Retinal pigment epithelial cell (primary cell): ENCODE measurements around the gene ANTKMT.
A peak's percentile ranks its signal among the peaks of the same experiment; 100 is the strongest.

Source experiments
- DNase-seq: peaks from one replicate; pipeline ENCODE4 v3.0.0-alpha.2; 2010; ENCODE audit warnings: low read depth
- H3K4me3 ChIP-seq: 2 replicates; pipeline ENCODE4 v1.5.1; 2011; ENCODE audit warnings: mild to moderate bottlenecking, low read length, control low read depth, moderate library complexity
- TF ChIP-seq, protein P1 (sequence below): conservative IDR thresholded peaks from 2 replicates; pipeline ENCODE4 v1.5.1; 2011; ENCODE audit warnings: low read depth, low read length, control low read depth, inconsistent platforms

ANTKMT gene

DNA sequence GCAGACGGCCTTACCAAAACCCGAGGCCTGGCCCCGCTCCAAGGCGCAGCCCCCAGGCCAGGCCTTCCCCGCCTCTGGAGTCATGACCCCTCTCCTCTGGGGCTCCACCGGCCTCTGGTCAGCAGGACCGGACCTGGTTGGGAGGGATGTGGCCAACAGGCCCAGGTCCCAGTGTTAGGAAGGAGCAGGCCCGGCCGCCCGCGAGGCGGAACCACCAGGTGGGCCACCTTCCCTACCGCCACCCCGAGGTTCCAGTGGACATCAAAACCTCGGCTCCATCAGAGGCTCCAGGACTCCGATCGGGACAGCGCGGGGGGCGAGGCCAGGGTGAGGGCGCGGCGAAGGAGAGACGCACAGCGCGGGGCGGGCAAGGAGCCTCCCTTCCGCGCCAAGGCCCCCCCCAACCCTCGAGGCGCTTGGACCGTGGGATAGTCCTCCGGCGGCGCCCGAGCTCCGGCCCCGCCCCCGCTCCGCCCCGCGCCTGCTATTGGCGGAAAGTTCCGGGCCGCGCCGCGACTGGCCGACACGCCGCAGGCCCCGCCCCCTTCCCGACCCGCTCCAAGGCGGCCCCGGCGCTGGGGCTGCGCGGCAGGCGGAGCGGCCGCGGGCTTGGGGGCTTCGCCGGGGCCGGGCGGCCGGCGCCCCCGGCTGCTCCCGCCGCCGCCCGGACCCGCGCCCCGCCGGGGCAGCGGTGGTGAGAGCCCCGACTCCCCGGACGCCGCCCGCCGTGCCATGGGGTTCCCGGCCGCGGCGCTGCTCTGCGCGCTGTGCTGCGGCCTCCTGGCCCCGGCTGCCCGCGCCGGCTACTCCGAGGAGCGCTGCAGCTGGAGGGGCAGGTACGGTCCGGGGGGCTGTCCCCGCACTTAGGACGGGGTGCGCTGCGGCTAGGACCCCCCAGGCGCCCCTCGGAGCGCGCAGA, 6.1 kb upstream of the ANTKMT start, which contains the start of gene METRN:
METRN (plus strand) TSS at position 561 of the 919 bp plus-strand sequence; CDS start at position 733, 172 bp downstream.
- TF ChIP-seq, protein P1, sequence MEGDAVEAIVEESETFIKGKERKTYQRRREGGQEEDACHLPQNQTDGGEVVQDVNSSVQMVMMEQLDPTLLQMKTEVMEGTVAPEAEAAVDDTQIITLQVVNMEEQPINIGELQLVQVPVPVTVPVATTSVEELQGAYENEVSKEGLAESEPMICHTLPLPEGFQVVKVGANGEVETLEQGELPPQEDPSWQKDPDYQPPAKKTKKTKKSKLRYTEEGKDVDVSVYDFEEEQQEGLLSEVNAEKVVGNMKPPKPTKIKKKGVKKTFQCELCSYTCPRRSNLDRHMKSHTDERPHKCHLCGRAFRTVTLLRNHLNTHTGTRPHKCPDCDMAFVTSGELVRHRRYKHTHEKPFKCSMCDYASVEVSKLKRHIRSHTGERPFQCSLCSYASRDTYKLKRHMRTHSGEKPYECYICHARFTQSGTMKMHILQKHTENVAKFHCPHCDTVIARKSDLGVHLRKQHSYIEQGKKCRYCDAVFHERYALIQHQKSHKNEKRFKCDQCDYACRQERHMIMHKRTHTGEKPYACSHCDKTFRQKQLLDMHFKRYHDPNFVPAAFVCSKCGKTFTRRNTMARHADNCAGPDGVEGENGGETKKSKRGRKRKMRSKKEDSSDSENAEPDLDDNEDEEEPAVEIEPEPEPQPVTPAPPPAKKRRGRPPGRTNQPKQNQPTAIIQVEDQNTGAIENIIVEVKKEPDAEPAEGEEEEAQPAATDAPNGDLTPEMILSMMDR: no peak
- no peak for DNase-seq
- peak within 1 kb of the TSS; percentile 57 for H3K4me3 ChIP-seq

DNA sequence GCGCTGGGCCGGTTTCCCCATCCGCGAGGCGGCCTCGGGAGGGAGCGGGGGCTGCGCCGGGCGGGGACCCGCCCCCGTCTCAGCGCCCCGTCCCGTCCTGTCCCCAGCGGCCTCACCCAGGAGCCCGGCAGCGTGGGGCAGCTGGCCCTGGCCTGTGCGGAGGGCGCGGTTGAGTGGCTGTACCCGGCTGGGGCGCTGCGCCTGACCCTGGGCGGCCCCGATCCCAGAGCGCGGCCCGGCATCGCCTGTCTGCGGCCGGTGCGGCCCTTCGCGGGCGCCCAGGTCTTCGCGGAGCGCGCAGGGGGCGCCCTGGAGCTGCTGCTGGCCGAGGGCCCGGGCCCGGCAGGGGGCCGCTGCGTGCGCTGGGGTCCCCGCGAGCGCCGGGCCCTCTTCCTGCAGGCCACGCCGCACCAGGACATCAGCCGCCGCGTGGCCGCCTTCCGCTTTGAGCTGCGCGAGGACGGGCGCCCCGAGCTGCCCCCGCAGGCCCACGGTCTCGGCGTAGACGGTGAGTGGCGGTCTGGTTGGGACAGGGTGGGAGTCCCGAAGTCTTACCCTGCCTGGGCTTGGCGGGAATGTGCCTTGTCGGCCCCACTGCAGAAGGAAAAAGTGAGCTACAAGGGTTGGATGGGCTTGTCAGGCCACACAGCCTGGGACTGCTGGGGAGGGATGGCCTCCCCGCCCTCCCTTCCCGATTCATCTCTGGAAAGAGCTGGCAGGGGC, 5.3 kb upstream of the ANTKMT start:
- DNase-seq: no peak
- H3K4me3 ChIP-seq: peak overlapping the region; percentile 57
- TF ChIP-seq, protein P1: no peak

DNA sequence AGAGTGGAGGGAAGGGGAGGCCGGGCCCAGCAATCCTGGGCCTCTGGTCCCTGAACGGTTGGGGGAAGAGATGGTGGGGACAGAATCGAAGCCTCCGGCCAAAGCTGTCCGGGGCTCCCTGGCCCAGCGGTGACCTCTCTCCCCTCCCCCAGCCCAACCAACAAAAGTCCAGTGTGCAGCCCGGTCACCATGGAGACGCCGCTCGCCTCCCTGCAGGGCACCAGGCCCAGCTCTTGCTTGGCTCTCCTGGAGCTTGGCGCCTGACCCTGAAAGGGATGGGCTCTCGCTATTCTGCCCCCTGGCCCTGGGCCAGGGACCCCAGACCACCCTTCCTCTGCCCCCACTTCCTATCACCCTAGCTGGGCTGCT, 4.8 kb upstream of the ANTKMT start:
- TF ChIP-seq, protein P1: peak; percentile 1
- peak overlapping the region; percentile 57 for H3K4me3 ChIP-seq
- DNase-seq: no peak

DNA sequence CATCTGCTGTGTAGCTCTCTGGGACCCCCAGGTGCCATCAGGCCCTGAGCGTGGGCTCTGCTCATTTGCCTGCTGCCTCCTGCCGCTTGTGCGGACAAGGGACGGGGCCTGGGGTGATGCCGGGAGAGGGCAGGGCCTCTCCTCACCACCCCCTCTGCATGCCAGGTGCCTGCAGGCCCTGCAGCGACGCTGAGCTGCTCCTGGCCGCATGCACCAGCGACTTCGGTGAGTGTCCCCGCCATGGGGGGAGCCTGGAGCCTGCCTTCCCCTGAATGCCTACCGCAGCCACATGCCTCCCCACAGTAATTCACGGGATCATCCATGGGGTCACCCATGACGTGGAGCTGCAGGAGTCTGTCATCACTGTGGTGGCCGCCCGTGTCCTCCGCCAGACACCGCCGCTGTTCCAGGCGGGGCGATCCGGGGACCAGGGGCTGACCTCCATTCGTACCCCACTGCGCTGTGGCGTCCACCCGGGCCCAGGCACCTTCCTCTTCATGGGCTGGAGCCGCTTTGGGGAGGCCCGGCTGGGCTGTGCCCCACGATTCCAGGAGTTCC, 4.1 kb upstream of the ANTKMT start:
- no peak for DNase-seq
- TF ChIP-seq, protein P1: no peak
- peak overlapping the region; percentile 57 for H3K4me3 ChIP-seq

DNA sequence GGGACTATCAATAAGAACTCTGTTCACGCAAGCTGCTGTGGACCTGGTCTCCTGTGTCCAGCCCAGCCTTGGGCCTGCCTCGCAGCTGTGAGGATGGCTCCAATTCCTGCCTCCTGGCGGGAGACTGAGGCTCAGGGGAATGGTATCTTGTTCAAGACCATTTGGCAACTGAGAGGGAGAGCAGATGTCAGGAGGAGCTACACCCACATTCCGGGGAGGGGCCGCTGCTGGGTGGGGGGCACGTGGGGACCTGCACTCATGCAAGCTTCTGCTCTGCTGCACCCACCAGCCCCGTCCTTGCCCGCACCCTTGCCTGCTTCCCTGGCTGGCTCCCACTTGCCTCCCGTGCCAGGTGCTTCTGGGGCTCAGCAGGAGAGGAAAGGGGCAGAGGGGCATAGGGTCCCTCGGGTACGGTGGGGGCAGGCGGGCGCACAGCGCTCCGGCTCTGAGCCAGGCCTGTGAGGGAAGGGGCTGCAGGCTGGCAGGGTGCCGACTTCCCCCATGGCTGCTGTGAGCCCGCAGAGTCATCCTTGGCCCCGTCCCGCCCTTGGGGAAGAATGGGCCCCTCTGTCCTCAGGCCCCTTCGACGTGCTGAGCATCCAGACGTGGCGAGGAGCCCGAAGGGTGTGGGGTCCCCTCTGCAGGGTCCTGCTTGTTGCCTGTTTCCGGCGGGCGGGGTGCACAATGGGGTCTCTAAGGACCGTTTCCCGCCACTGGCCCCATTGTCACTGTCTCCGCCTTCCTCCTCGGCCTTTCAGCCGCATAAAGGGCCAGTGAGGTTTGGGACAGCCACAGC, 3.3 kb upstream of the ANTKMT start:
- TF ChIP-seq, protein P1: no peak
- DNase-seq: no peak
- no peak overlapping the region for H3K4me3 ChIP-seq

DNA sequence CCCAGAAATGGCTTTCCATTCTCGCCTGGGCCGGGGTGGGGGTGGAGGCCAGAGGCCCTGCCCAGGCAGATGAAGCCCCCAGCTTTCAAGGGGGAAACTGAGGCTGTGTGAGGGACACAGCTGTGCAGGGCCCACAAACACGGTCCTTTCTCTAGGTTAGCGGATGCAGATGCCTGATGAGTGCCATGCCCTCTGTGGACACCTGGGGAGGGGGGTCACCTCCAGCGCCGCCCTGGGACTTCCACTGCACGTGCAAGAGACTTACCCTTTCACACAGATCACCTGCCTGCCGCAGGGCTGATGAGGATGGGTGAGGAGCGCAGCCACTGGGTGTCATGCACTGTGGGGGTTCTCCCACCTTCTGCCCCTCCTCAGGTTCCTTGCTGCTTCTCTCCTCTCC, 2.6 kb upstream of the ANTKMT start:
- no peak for DNase-seq
- no peak overlapping the region for H3K4me3 ChIP-seq
- TF ChIP-seq, protein P1: no peak
